Activated T-helper 9 cell treated with anti-CD3 and anti-CD28 coated beads, Interleukin-2, amount 50 U/mL, for 16 hours (primary cell): ENCODE results near the gene ARMC9.
A peak's percentile ranks its signal among the peaks of the same experiment; 100 is the strongest.
"Not testable (repeated sequence)": the region's sequence is repeated elsewhere in the genome, so short reads cannot be mapped to it uniquely, and the experiment has no call there.

Experiments used
- DNase-seq: peaks from one replicate; pipeline ENCODE4 v3.0.0-alpha.2; 2020; ENCODE audit warnings: low read depth

ARMC9 gene

GRCh38 chr2:231399046-231399852 is 200.8 kb downstream of the ARMC9 start:
- no peak for DNase-seq

GRCh38 chr2:231399853-231400680 is 201.6 kb downstream of the ARMC9 start:
- no peak for DNase-seq

GRCh38 chr2:231400681-231401080 is 202.2 kb downstream of the ARMC9 start:
- DNase-seq = not testable (repeated sequence)

- not testable (repeated sequence) for DNase-seq
Measured at GRCh38 chr2:231401101-231401500, 202.7 kb downstream of the ARMC9 start.

GRCh38 chr2:231403421-231404182 is 205.2 kb downstream of the ARMC9 start:
- not testable (repeated sequence) for DNase-seq

- DNase-seq = not testable (repeated sequence)
Measured at GRCh38 chr2:231404183-231404578, 205.8 kb downstream of the ARMC9 start.

GRCh38 chr2:231405601-231406367 is 207.4 kb downstream of the ARMC9 start:
- peak; percentile 29 for DNase-seq

- DNase-seq = not testable (repeated sequence)
Measured at GRCh38 chr2:231407686-231408085, 209.3 kb downstream of the ARMC9 start.

GRCh38 chr2:231408304-231408703 is 209.9 kb downstream of the ARMC9 start:
- not testable (repeated sequence) for DNase-seq

- DNase-seq = no peak
Measured at GRCh38 chr2:231409776-231410175, 211.3 kb downstream of the ARMC9 start.

GRCh38 chr2:231410293-231411004 is 212.0 kb downstream of the ARMC9 start:
- DNase-seq = no peak

- DNase-seq = no peak
Measured at GRCh38 chr2:231411237-231411636, 212.8 kb downstream of the ARMC9 start.

- DNase-seq = peak; percentile 52
Measured at GRCh38 chr2:231411831-231412617, 213.6 kb downstream of the ARMC9 start.

GRCh38 chr2:231412618-231412963 is 214.2 kb downstream of the ARMC9 start:
- DNase-seq = no peak

- no peak for DNase-seq
Measured at GRCh38 chr2:231413456-231413855, 215.0 kb downstream of the ARMC9 start.

- DNase-seq = no peak
Measured at GRCh38 chr2:231413921-231414476, 215.6 kb downstream of the ARMC9 start.

- DNase-seq = no peak
Measured at GRCh38 chr2:231415029-231415428, 216.6 kb downstream of the ARMC9 start.

- no peak for DNase-seq
Measured at GRCh38 chr2:231418820-231419640, 220.6 kb downstream of the ARMC9 start.

- DNase-seq = no peak
Measured at GRCh38 chr2:231421051-231421580, 222.7 kb downstream of the ARMC9 start.
